HG02642 (cell line): ENCODE data around the gene EXOC6B.

Source experiments
- ATAC-seq: cut with Tn5 transposase; IDR thresholded peaks from one replicate; pipeline ENCODE4 v1.9.1; 2021; ENCODE audit warnings: mild to moderate bottlenecking; ENCODE audit not compliant: unreplicated experiment, poor library complexity

Gene EXOC6B

DNA sequence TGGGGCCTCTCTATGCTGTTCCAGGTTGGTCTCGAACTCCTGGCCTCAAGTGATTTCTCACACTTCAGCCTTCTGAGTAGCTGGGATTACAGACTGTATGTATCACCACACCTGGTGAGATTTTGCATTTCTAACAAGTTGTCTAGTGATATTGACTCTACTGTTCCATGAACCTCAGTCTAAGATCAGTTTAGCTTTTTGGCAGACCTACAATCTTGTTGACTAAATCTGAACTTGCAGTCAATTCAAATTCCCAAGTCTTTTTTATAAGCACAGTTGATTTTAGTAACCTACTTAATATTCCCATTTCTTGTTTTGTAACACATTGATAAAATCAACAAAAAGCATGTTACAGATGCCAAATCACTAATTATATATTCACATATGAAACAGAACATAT is 412.1 kb downstream of the EXOC6B start:
- no peak for ATAC-seq

DNA sequence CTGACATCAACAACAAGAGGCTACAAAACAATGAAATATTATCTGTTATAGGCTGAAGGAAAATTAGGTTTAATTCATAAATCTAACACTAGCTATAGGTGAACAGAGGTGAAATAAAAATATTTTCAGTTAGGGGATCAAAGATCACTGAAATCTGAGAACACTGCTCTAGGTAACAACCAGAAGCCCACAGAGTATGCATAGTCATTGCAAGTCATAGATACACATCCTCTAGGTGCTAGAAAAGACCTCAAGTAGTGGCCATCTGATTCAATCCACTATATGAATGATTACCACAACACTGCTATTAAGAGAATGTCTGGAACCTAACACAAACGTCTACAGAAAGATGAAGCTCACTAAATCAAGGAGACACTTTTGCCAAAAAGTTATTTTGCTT is 413.6 kb downstream of the EXOC6B start:
- ATAC-seq = no peak

DNA sequence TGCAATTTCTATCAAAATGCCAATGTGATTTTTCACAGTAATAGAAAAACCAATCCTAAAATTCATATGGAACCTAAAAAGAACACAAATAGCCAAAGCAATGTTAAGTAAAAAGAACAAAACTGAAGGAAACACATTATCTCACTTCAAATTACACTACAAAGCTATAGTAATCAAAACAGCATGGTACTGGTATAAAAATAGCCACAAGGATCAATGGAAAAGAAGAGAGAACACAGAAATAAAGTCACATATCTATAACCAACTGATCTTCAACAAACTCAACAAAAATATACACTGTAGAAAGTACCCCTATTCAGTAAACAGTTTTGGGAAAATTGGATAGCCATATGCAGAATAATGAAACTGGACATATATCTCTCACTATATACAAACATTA is 426.0 kb downstream of the EXOC6B start:
- no peak for ATAC-seq

DNA sequence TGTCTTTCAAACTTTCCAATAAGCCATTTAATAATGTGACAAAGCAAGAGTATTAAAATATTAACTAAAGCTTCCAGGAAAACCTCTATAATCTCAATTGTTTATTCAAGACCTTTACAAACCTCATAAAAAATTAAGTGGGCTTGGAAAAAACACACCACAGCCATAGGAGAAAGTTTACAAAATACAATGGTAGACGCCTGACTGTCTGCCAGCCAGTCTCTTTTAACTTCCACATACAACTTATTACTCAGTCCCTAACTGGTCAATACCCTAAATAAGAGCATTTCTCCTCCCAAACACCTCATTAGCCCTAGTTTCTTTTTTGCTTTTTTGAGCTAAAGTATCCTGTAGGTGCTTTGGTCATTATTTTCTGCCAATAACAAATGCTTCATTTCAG is 430.7 kb downstream of the EXOC6B start:
- ATAC-seq = no peak

DNA sequence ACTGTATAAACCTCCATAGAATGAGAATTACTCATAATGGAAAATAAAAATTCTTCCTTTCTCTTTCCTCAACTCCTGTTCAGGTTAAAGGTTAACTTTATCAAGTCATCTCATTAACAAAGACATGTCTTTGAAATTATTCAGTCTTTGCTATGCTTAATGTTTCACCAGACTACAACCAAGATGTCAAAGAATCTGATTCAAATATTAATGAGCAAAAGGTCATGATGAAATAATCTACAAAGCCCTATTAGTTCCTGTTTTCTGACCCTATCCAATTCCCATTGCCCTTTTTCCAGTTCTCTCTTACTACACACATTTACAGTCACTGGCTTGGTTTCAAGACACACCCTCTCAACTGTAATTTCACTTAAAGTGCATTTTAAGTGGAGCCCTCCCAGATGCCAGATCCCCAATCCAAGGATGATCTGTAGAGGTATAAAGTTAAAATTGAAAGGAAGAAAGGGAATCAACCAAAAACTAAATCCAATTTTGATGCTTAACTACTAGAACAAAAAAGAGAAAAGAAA is 431.2 kb downstream of the EXOC6B start:
- ATAC-seq = no peak

DNA sequence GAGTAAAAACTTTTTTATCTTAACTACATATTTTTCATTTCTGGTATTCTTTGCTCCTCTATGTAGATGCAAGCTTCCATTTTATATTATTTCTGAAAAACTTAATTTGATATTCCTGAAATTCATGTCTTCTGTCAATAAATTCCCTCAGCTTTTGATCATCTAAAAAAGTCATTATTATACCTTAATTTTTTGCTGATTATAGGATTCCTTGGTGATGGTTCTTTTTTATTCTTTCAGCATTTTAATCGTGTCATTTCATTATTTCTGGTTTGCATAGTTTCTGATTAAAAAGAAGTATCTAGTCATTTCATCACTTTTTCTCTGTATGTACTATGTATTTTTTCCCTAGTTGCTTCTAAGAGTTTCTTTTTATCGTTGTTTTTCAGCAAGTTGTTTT is 436.4 kb downstream of the EXOC6B start:
- ATAC-seq = no peak

DNA sequence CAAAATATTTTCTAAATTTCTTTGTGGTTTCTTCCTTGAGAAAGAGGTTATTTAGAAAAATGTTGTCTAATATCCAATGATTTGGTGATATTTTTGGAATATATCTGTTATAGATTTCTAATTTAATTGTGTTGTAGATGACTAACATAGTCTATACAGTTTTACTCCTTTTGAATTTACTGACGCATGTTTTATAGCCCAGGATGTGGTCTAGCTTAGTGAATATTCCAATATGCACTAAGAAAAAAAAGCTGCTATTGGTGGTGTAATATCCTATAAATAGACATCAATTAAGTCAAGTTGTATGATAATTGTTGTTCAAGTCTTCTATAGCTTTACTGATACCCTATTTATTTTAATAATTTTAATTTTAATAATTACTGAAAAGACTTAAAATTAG is 437.6 kb downstream of the EXOC6B start:
- ATAC-seq = no peak

DNA sequence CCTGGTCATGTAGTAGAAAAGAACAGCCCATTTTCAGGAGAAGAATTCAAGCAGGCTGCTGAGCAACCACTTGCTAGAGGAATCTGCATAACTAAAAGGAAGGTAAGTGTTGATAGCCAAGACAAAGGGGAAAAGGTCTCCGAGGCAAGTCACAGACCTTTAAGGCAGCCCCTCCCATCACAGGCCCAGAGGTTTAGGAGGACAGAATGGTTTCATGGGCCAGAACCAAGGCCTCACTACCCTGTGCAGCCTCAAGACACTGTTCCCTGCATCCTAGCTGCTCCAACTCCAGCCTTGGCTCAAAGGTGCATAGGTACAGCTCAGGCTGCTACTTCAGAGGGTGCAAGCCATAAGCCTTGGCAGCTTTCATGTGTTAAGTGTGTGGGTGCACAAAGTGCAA is 439.5 kb downstream of the EXOC6B start:
- ATAC-seq = no peak

DNA sequence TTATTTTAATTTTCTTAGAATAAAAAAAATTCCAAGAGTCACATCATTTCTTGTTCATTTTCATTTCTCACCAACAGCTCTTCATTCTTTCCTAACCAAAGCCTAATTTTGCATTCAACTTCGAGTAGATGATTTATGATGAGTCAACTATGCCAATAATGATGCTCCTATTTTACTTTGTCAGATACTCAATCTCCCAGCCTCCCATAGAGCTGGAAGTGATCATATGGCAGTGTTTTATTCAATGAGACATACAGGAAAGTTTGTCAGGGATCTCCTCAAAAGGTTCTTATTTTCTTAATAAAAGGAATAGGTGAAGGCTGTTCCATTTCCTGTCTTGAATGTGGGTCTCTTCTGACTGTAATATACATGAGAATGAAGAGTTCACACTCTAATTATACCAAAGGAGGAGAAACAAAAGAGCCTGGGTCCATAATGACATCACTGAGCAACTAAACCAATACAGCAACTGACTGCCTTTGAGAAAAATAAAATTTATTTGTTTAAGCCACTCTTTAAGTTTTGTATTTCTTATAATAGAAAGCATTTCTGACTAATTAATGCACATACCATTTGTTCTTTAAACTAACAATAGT is 447.0 kb downstream of the EXOC6B start:
- no peak for ATAC-seq

DNA sequence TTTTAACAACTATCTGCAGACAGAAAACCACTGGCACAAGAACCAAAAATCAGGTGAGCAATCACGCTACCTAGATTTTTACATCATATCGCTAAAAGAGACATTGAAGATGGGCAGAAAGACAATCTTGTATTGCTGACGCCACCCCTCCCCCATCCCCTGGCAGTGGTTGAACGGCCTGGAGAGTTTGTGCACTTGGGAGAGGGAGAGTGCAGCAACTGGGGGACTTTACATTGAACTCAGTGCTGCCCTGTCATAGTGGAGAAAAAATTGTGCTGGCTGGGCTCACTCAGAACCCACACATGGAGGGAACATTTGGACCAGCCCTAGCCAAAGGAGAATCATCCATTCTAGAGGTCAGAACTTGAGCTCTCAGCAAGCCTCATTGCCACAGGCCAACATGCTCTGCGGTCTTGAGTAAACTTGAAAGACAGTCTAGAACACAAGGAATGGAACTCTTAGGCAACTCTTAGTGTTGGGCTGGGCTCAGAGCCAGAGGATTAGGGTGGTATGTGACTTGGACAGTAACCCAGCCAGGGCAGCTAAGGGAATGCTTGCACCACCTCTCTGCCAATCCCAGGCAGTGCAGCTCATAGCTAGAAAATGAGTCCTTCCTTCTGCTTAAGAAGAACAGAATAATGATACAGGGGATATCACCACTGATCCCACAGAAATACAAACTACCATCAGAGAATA is 458.2 kb downstream of the EXOC6B start:
- ATAC-seq = no peak

DNA sequence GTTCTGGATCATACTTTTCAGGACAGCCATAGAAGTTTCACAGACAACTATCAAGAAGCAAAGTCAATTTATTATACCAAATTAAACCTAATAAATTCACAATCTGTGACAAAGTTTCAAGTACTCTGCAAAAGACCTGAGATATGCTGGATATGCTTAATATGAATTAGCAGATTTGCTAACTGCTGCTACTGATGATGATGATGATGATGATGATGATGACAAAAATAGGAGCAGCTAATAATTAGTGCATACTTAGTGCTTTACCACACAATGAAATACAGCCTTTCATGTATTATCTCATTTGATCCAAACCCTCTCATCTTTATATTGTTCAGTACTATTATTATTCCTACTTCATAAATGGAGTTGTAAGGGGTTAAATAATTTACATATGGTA is 462.4 kb downstream of the EXOC6B start:
- ATAC-seq = no peak

DNA sequence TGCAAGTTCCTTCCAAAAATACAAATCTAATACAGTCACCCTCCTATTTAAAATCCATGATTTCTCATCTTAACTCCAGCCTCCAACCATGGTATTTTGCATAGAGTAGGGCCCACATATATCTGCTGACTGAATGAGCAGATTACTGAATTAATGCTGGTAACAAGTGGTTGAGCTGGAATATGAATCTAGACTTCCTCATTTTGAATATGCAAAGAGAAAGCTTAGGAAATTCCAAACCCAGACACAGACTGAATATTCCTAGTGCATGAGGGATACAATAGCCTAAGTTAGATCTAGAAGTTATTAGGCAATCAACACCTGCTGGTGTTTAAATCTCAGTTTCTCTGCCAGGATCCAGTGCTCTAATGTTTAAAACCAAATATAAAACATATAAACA is 463.1 kb downstream of the EXOC6B start:
- no peak for ATAC-seq

DNA sequence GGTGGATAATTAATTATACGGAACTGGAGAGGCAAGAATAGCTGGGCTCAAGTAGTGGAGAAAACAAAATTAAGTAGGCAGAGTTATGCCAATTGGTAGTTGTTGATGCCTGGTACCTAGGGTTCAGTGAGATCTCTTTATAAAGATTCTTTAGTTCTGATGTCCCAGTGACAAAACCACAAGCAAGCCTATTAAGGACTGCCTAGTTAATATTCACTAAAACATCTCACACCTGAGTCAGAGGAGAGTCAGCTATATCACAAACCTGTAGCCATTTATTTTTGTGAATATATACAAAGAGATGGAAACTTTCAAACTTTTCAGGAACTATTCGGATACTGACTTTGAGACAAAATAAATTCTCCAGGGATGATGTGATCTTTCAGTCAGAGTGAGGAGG is 464.3 kb downstream of the EXOC6B start:
- no peak for ATAC-seq

DNA sequence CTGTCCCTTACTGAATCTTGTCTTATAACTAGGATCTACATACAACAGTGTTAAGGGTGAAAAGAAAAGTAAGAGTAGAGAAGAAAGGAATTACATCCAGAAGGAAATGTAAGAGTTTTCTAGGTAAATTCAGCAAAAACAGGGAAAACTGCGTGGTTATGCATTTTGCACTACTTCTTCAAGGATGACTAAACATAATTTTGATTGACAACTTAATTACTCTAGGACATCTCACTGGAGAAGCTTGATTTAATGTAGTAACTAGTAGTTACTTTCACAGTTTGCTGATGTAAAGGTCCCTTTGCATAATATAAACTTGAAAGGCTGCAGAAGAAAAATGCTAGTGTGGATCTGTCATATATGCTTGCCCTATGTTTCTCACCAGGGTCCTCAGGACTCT is 464.8 kb downstream of the EXOC6B start:
- no peak for ATAC-seq

DNA sequence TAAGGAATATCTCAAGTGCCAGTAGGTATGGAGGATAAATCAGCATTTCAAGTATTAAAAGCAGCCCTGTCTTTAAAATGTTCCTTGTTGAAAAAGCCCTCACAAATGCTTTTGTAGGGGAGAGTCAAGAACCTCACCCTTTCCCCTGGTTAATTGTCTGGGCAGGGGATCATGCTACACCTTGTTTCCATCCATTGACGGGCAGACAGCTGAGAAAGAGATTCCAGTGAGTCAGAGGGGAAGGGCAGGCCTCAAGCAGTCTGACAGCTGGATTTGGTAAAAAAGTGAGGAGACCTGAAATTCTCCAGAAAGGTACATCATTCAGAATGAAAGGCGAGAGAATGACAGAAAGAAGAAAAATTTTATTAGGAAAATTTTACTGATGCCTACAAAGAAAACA is 475.0 kb downstream of the EXOC6B start:
- no peak for ATAC-seq

DNA sequence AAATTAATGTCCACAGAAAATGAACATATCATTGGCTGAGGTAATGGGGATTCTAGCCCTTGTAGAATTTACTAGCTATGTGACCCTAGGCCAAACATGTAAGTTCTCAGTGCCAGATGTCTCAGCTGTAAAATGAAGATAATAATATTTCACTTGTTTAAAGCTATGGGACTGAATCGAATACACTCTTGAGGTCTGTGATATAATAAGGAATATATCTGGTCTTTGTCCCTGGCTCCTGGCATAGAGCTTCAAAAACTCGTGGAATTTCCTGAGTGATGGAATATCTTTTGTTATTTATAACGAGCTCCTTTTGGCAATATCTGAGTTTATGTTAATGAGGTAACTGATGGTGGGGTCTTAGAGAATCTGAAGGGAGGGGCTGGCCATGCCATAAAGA is 476.8 kb downstream of the EXOC6B start:
- no peak for ATAC-seq

DNA sequence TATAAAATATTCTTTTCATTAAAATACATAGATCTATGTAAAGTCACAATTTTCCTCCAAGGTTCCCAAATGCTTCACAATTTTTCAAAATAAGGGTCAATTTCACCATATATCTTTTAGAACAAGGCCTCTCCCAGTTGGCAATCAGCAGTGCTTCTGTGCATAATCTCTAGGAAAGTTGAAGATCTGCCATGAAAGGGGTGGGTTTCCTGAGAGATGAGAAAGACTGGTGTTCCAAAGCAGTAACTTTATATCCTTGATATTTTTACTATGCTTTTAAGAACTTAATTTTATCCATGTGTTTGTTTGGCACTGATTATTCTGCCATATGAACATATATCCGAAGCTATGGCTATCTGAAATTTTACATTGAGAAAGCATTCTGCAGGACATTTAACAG is 478.8 kb downstream of the EXOC6B start:
- no peak for ATAC-seq

DNA sequence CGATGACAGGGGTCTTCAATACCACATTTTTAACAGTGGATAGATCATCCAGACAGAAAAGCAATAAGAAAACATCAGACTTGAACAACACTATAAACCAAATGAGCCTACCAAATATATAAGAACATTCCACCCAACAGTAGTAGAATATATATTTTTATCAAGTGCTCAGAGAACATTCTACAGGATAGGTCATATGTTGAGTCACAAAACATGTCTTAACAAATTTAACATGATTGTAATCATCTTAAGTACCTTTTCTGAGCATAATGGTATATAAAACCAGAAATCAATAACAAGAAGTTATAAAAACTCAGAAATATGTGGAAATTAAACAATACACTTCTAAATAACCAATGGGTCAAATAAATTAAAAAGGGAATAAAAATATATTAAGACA is 484.2 kb downstream of the EXOC6B start:
- no peak for ATAC-seq

DNA sequence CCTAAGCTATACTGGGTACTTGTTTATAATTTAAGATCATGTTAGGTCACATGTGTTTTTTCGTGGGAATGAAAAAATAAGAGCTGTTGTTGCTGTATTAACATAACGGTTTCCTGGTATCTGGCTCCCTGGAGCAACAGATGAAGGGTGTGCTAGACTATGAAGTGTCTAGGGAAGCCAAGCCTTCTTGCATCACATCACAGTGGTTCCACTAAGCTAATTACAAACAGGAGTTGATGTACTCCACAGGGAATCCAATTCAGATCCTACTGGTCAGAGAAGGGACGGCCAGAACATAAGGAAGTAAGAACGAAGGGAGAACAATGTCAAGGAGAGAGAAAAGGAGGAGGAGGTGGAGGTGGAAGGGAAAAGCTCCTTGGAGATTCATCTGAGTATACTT is 485.2 kb downstream of the EXOC6B start:
- ATAC-seq = no peak

DNA sequence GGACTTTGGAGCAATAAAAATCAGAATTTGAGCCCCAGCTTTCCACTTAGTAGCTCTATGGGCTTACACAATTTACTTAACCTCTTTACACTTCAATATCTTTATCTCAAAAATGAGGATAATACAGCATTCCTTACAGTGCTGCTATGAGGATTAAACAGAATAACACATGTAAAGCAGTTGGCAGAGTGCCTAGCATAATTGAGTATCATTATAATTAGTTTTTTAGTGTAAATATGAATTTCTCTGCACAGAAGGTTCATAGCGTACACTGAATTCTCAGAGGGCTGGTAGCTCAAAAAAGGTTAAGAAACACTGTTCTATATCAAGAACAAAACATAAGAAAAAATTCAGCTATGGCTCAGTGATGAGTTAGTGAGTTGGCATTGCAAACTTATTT is 487.8 kb downstream of the EXOC6B start:
- no peak for ATAC-seq

DNA sequence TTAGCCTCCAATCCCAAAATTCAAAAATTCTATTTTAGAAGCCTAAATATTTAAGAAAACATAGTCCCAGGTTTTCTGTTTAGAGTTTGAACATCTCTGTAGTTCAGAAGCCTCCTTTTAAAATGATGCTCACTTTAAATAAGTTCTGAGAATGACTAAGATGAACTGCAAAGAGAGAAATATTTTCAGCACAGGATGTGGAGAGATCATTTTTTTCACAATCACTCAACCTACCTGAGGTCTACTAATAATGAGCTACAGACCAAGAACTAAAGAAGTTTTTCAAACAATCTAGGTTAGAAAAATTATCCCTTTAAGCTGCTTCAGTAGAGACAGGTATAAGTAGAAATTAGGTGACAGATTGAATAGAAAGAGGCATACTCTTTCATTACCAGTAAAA is 493.1 kb downstream of the EXOC6B start:
- no peak for ATAC-seq

DNA sequence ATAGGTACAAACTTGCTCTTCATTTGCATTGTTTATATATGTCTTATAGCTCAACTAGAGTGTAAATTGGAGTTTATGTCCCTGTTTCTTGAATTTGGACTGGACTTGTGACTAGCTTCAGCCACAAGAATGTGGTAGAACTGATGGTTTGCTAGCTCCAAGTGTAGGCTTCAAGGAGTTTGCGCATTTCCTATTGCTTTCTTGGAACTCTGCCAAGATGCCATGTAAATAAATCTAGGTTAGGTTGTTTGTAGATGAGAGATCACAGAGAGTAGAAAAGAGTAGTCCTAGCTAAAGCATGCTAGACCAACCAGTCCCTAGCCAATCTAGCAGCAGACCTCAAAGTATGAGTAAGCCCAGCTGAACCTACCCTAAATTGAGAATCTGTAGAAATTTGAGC is 495.2 kb downstream of the EXOC6B start:
- ATAC-seq = no peak
